Activated CD4-positive, alpha-beta T cell treated with anti-CD3 and anti-CD28 coated beads for 36 hours (primary cell): Measurements from ENCODE around the gene NODAL. TPM values are rescaled to one million over a fixed set of nuclear protein-coding genes. Genes with fewer than 3 reads are reported as not detected.
A peak's percentile ranks its signal among the peaks of the same experiment; 100 is the strongest.

ENCODE experiments used
- ATAC-seq: fragments of 200-7000 bp; cut with Tn5 transposase; one replicate; pipeline ENCODE4 v1.10.0; 2021; ENCODE audit warnings: mild to moderate bottlenecking, moderate library complexity
- CTCF ChIA-PET: fragments of 350-600 bp; sonication (Branson Sonifier 250); formaldehyde crosslinking; loops from one replicate; lab custom pipeline; 2021; ENCODE audit warnings: antibody characterized with exemption; lab: Charles Lee
- POLR2A ChIA-PET: fragments of 350-600 bp; sonication (Branson Sonifier 250); formaldehyde crosslinking; loops from one replicate; lab custom pipeline; 2021; ENCODE audit warnings: antibody characterized with exemption, inconsistent platforms; lab: Charles Lee
- DNase-seq: peaks from one replicate; pipeline ENCODE4 v3.0.0-alpha.2; 2020
- H3K27ac Mint-ChIP-seq: one replicate; pipeline ENCODE4 v1.8.0; 2021; ENCODE audit warnings: mixed read lengths
- H3K27me3 Mint-ChIP-seq: one replicate; pipeline ENCODE4 v1.8.0; 2021; ENCODE audit warnings: mixed read lengths
- H3K36me3 Mint-ChIP-seq: one replicate; pipeline ENCODE4 v1.8.0; 2021; ENCODE audit warnings: low read depth, mixed read lengths
- H3K4me1 Mint-ChIP-seq: one replicate; pipeline ENCODE4 v1.8.0; 2021; ENCODE audit warnings: mixed read lengths
- H3K4me3 Mint-ChIP-seq: one replicate; pipeline ENCODE4 v1.8.0; 2021; ENCODE audit warnings: mild to moderate bottlenecking, moderate library complexity, mixed read lengths
- H3K9me3 Mint-ChIP-seq: one replicate; pipeline ENCODE4 v1.8.0; 2021; ENCODE audit warnings: low read depth, mixed read lengths
- intact Hi-C, 2 experiments: fragments of 100-400 bp; cut with DNase I in 1 of 2; cut with micrococcal nuclease in 1 of 2; formaldehyde crosslinking; loops; one replicate each; pipeline versions ENCODE4 v1.14.2 to v1.15.1; 2022 to 2024; cut with DNase I, micrococcal nuclease
- total RNA-seq, 2 experiments: library from RNA; stranded (reverse); gene quantifications; one replicate each; pipeline ENCODE4 v1.2.3, GENCODE V29; 2021

NODAL gene
- total RNA-seq, 2 experiments from 2014 or later = not detected

DNA sequence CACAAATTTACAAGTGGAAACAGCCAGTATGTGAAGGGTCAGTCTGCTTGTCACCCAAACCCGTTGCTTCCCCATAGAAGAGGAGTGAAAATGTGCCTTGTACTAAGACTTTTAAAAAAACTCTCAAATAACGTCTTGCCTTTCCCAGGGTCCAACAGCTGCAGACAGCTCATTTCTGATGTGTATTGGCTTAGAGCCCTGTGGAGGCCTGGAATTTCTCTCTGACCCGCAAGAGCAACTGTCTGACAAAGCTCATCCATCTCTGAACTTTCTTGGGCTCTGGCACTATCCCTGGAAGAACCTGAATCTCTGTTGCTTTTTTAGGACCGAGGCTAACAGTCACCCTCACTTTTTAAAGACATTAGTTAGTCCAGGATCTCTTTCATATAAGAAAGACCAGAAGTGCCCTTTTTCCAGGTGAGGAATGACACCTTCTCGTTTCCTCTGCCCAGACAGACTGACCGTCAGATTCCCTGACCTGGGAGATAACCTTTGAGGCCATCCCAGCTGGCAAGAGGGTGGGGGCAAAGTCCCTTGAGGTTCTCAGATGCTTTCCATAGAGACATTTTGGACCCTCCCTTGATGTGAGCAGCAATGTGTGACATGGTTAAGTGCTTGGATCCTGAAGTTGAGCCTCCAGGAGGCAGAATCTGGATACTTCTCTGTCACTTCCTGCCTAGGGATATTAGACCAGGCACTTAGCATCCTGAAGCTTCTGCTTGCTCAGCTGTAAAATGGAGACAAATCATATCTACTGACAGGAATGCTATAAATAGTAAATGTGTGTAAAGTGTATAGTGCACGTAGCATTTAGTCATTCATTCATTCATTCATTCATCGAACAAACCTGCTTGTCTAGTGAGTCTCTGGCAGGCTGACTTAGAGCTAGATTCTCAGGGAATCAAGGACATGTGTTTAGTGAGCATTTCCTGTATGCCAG is 4.5 kb upstream of the NODAL start:
- Mint-ChIP-seq H3K27ac (no peak overlapping the region), H3K9me3 (no peaks in the 10 kb centered on the region), H3K4me1 (peaks cover 2% of the 10 kb centered on the region), H3K4me3 (no peak overlapping the region), H3K36me3 (no peaks in the 10 kb centered on the region), H3K27me3 (peaks cover 18% of the 10 kb centered on the region)
- CTCF ChIA-PET = interaction anchor here (0.5 to 3.0 kb wide), 7 partner anchors 15 to 103 kb away, joined by 3 to 15 read pairs (median 3); no protein-coding TSS in a partner anchor
- POLR2A ChIA-PET = interaction anchor here (0.6 kb wide), 1 partner anchor 16 kb away, joined by 3 read pairs; no protein-coding TSS in a partner anchor
- intact Hi-C loops = no loop called here
- ATAC-seq (no peak), DNase-seq (no peak)

DNA sequence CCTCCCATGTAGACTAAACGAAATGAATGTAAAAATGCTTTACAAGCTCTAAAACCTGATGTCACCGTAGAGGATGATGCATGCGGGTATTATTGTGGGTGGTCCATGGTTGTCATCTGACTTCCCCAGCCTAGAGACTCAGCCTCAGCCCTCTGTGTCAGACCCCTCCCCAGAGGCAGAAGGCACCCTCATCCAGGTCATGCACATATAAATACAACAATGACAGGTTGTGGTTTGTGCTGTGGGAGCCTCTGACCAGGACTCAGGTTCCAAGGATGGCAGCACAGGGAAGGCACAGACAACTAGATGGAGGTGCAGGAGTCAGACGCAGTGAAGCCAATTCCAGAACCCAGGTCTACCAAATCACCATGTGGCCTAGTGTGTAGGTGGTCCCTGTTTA is 3.3 kb upstream of the NODAL start:
- CTCF ChIA-PET = interaction anchor here (3.0 kb wide), 1 partner anchor 16 kb away, joined by 15 read pairs; no protein-coding TSS in a partner anchor
- Mint-ChIP-seq H3K4me1 (peaks cover 10% of the 10 kb centered on the region), H3K27me3 (peaks cover 23% of the 10 kb centered on the region), H3K4me3 (no peak overlapping the region), H3K36me3 (peaks cover 2% of the 10 kb centered on the region), H3K9me3 (no peaks in the 10 kb centered on the region), H3K27ac (no peak overlapping the region)
- DNase-seq (no peak), ATAC-seq (no peak)
- POLR2A ChIA-PET = interaction anchor here (0.5 kb wide), 2 partner anchors 8 to 29 kb away, joined by 3 to 4 read pairs; no protein-coding TSS in a partner anchor
- intact Hi-C loops = no loop called here

GRCh38 chr10:70442332-70442988 is 979 bp upstream of the NODAL start:
- no peaks in the 10 kb centered on the region for H3K9me3 Mint-ChIP-seq
- peaks cover 2% of the 10 kb centered on the region for H3K36me3 Mint-ChIP-seq
- CTCF ChIA-PET = interaction anchor here (0.6 to 1.9 kb wide), 5 partner anchors 12 to 726 kb away, joined by 3 to 5 read pairs (median 3); no protein-coding TSS in a partner anchor
- DNase-seq (no peak), ATAC-seq (no peak)
- H3K27me3 Mint-ChIP-seq = peaks cover 30% of the 10 kb centered on the region
- POLR2A ChIA-PET = interaction anchor here (0.6 kb wide), 1 partner anchor 981 kb away, joined by 3 read pairs; no protein-coding TSS in a partner anchor
- intact Hi-C loops = no loop called here
- H3K27ac Mint-ChIP-seq = no peak overlapping the region
- no peak overlapping the region for H3K4me3 Mint-ChIP-seq
- peaks cover 10% of the 10 kb centered on the region for H3K4me1 Mint-ChIP-seq

- Mint-ChIP-seq H3K27ac (no peak overlapping the region), H3K9me3 (no peaks in the 10 kb centered on the region), H3K4me1 (peaks cover 10% of the 10 kb centered on the region), H3K4me3 (no peak overlapping the region), H3K27me3 (peaks cover 30% of the 10 kb centered on the region), H3K36me3 (peaks cover 2% of the 10 kb centered on the region)
- CTCF ChIA-PET = interaction anchor here (0.6 to 1.9 kb wide), 5 partner anchors 12 to 326 kb away, joined by 3 to 5 read pairs (median 4); no protein-coding TSS in a partner anchor
- intact Hi-C loops = no loop called here
- POLR2A ChIA-PET = interaction anchor here (0.6 kb wide), 1 partner anchor 980 kb away, joined by 3 read pairs; no protein-coding TSS in a partner anchor
- no peak for DNase-seq
- no peak for ATAC-seq
These were observed 421 bp upstream of the NODAL start for GRCh38 chr10:70441895-70442309.

- Mint-ChIP-seq H3K36me3 (peaks cover 2% of the 10 kb centered on the region), H3K9me3 (no peaks in the 10 kb centered on the region), H3K4me3 (peak overlapping the region; percentile 36), H3K27ac (peak overlapping the region; percentile 5), H3K27me3 (peaks cover 30% of the 10 kb centered on the region), H3K4me1 (peaks cover 10% of the 10 kb centered on the region)
- DNase-seq (peak; percentile 46), ATAC-seq (peak; percentile 75)
- POLR2A ChIA-PET = no interaction called here
- intact Hi-C loops = no loop called here
- CTCF ChIA-PET = interaction anchor here (0.7 to 1.4 kb wide), 2 partner anchors 40 to 325 kb away, joined by 3 to 4 read pairs; no protein-coding TSS in a partner anchor
These were observed 953 bp downstream of the NODAL start for GRCh38 chr10:70440296-70441160.

DNA sequence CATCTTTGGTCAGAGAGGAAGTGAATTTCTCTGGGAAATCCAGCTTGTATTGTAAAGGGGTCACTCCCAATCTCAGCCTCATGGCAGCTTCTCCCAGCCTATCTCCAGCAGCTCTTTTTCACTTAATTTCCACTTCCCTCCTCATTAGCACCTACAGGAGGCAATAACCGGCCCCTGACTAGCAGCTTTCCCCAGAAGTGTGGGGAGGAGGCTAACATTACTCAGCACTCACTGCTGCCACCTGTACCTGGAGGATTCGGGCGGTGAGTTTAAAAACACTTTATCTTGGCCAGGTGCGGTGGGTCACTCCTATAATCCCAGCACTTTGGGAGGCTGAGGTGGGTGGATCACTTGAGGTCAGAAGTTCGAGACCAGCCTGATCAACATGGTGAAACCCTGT is 3.8 kb downstream of the NODAL start:
- Mint-ChIP-seq H3K27ac (no peak overlapping the region), H3K4me3 (no peak overlapping the region), H3K4me1 (peaks cover 23% of the 10 kb centered on the region), H3K9me3 (no peaks in the 10 kb centered on the region), H3K27me3 (peaks cover 30% of the 10 kb centered on the region), H3K36me3 (peaks cover 2% of the 10 kb centered on the region)
- DNase-seq (no peak), ATAC-seq (no peak)
- ChIA-PET CTCF (no interaction called here), POLR2A (no interaction called here)
- intact Hi-C loops = no loop called here

GRCh38 chr10:70435241-70436085 is 6.0 kb downstream of the NODAL start:
- Mint-ChIP-seq H3K27me3 (peaks cover 12% of the 10 kb centered on the region), H3K27ac (no peak overlapping the region), H3K36me3 (no peaks in the 10 kb centered on the region), H3K9me3 (no peaks in the 10 kb centered on the region), H3K4me1 (peaks cover 27% of the 10 kb centered on the region), H3K4me3 (no peak overlapping the region)
- ChIA-PET POLR2A (no interaction called here), CTCF (no interaction called here)
- intact Hi-C loops = no loop called here
- DNase-seq (no peak), ATAC-seq (no peak)

DNA sequence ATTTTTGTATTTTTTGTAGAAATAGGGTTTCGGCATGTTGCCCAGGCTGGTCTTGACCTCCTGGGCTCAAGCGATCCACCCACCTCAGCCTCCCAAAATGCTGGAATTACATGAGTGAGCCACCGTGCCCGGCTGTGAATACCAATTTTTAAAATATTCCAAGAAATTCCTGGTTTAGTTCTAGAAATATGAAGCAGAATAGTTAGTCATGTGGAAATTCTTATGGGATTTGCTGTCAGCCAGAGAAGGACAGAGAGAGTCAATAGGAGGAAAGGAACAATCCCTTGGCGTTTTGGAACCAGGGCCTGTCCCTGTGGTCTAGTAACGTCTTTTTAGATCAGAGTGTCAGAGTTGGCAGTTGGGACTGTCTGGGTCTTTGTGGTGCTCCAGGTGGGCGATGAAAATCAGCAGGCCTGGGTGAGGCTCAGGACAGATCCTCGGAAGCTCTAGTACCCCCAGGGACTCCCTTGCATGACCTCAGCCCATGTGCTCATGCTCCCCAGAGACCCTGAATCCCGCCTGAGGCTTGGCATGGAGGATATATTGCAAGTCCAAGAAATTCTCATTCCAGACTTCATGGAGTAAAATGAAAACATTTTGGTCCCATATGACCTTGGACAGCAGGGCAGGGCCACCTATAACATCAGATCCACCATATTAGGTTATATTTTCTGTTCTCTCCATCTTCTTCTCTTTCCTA is 7.8 kb downstream of the NODAL start:
- H3K27ac Mint-ChIP-seq = no peak overlapping the region

DNA sequence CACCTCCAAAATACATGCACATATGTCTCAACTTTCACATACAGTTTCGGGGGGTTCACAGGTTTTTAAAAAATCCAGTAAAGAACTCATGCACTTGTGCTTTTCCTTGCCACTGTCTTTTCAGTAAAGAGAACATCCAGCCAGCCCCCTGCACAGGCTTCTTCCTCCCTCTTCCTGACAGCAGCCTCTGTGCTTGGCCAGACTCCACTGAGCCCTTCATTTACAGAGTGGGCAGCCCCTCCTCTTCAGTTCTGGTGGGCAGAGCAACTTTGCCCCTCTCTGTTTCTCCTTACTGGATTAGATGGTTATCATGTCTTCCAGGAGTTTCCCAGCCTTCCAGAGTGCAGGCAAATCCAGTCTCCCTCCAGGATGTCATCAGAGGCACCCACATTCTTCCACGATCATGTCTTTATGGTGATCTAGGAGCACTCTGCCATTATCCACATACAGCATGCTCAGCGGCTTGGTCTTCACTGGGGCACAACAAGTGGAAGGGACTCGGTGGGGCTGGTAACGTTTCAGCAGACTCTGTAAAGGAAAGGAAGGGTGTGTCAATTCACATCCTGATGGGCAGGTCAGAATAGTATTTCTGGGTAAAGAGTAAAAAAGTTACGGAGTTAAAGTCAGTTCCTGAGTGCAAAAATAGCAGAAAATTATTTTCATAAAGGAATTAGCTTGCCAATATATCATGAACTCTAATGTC is 8.8 kb downstream of the NODAL start:
- CTCF ChIA-PET = interaction anchor here (0.8 to 1.1 kb wide), 3 partner anchors 27 to 211 kb away, joined by 3 read pairs; no protein-coding TSS in a partner anchor
- no peaks in the 10 kb centered on the region for H3K27me3 Mint-ChIP-seq
- intact Hi-C loops = no loop called here
- H3K36me3 Mint-ChIP-seq = peaks cover 5% of the 10 kb centered on the region
- peak overlapping the region; percentile 38 for H3K27ac Mint-ChIP-seq
- no peak overlapping the region for H3K4me3 Mint-ChIP-seq
- H3K9me3 Mint-ChIP-seq = no peaks in the 10 kb centered on the region
- POLR2A ChIA-PET = no interaction called here
- no peak for DNase-seq
- no peak for ATAC-seq
- H3K4me1 Mint-ChIP-seq = peaks cover 25% of the 10 kb centered on the region

More for the DNA sequence above, 7.8 kb downstream of the NODAL start:
- peaks cover 1% of the 10 kb centered on the region for H3K27me3 Mint-ChIP-seq
- no peak overlapping the region for H3K4me3 Mint-ChIP-seq
- H3K9me3 Mint-ChIP-seq = no peaks in the 10 kb centered on the region
- intact Hi-C loops = no loop called here
- POLR2A ChIA-PET = no interaction called here
- peaks cover 2% of the 10 kb centered on the region for H3K36me3 Mint-ChIP-seq
- CTCF ChIA-PET = interaction anchor here (1.0 kb wide), 1 partner anchor 28 kb away, joined by 3 read pairs; no protein-coding TSS in a partner anchor
- DNase-seq (no peak), ATAC-seq (no peak)
- peaks cover 25% of the 10 kb centered on the region for H3K4me1 Mint-ChIP-seq
